Liver (tissue), 9 donors: Measurements from ENCODE around the gene OR2T4. TPM values are rescaled to one million over a fixed set of nuclear protein-coding genes. Genes with fewer than 3 reads are reported as not detected.

Source experiments
- DNase-seq: peaks from one replicate; pipeline ENCODE4 v3.0.0-alpha.2; 2017; ENCODE audit warnings: low spot score
- H3K27ac ChIP-seq, 2 donors: one replicate each; pipeline ENCODE4 v1.7.0; 2013; ENCODE audit warnings: inconsistent platforms in 2 of 2, low read length in 2 of 2, control low read depth in 1 of 2, low read depth in 1 of 2, mild to moderate bottlenecking in 1 of 2
- H3K27me3 ChIP-seq, 4 donors: one replicate each; pipeline versions ENCODE4 v1.6.1 to v1.7.0; 2013; ENCODE audit warnings: low read length in 3 of 4, inconsistent platforms in 1 of 4, mild to moderate bottlenecking in 1 of 4, moderate library complexity in 1 of 4; ENCODE audit not compliant: control insufficient read depth in 4 of 4, insufficient read depth in 4 of 4
- H3K36me3 ChIP-seq, 4 donors: one replicate each; pipeline versions ENCODE4 v1.6.1 to v1.7.0; 2013; ENCODE audit warnings: low read length in 3 of 4, mild to moderate bottlenecking in 3 of 4, low read depth in 1 of 4, moderate library complexity in 1 of 4; ENCODE audit not compliant: control insufficient read depth in 4 of 4, insufficient read depth in 3 of 4
- H3K4me1 ChIP-seq, 4 donors: one replicate each; pipeline versions ENCODE4 v1.6.1 to v1.7.0; 2013; ENCODE audit warnings: low read length in 3 of 4, mild to moderate bottlenecking in 3 of 4, moderate library complexity in 1 of 4; ENCODE audit not compliant: control insufficient read depth in 4 of 4, insufficient read depth in 4 of 4
- H3K4me3 ChIP-seq, 3 donors: one replicate each; pipeline versions ENCODE4 v1.6.1 to v1.7.0; 2013; ENCODE audit warnings: low read length in 3 of 3, control low read depth in 1 of 3, low read depth in 1 of 3, mild to moderate bottlenecking in 1 of 3
- H3K9ac ChIP-seq, 2 donors: one replicate each; pipeline ENCODE4 v1.7.0; 2013; ENCODE audit warnings: low read length in 2 of 2, mild to moderate bottlenecking in 2 of 2, moderate library complexity in 2 of 2, control low read depth in 1 of 2, low read depth in 1 of 2
- H3K9me3 ChIP-seq, 4 donors: one replicate each; pipeline versions ENCODE4 v1.6.1 to v1.7.0; 2013; ENCODE audit warnings: low read length in 3 of 4; ENCODE audit not compliant: control insufficient read depth in 4 of 4
- EGR1 ChIP-seq, 2 donors: IDR thresholded peaks; 2 replicates each; pipeline ENCODE4 v1.6.1; 2016 to 2018; ENCODE audit warnings: antibody characterized with exemption in 2 of 2, low read depth in 2 of 2
- HNF4A ChIP-seq, 2 donors: conservative IDR thresholded peaks; 2 replicates each; pipeline ENCODE4 v1.6.1; 2016; ENCODE audit warnings: antibody characterized with exemption in 2 of 2, mild to moderate bottlenecking in 2 of 2
- HNF4G ChIP-seq: IDR thresholded peaks from 2 replicates; pipeline ENCODE4 v1.6.1; 2016; ENCODE audit warnings: antibody characterized with exemption
- JUND ChIP-seq, 2 donors: IDR thresholded peaks; 2 replicates each; pipeline ENCODE4 v1.6.1; 2016; ENCODE audit warnings: antibody characterized with exemption in 2 of 2
- MAX ChIP-seq: IDR thresholded peaks from 2 replicates; pipeline ENCODE4 v1.6.1; 2016; ENCODE audit warnings: antibody characterized with exemption
- REST ChIP-seq: IDR thresholded peaks from 2 replicates; pipeline ENCODE4 v1.6.1; 2016; ENCODE audit warnings: antibody characterized with exemption, mild to moderate bottlenecking
- SP1 ChIP-seq: IDR thresholded peaks from 2 replicates; pipeline ENCODE4 v1.6.1; 2018; ENCODE audit warnings: antibody characterized with exemption, mild to moderate bottlenecking
- ZBTB33 ChIP-seq: IDR thresholded peaks from 2 replicates; pipeline ENCODE4 v1.6.1; 2016; ENCODE audit warnings: antibody characterized with exemption
- WGBS: extraction: QIAGEN DNeasy Blood & Tissue Kit; methylation state at CpG from one replicate; pipeline ENCODE4 v1.1.7; 2013; 5-methylcytosine and 5-hydroxymethylcytosine counted together
- polyA plus RNA-seq, 2 donors: library from polyadenylated mRNA; stranded (reverse) in 1 of 2; unstranded in 1 of 2; fragments of 200-250 nt in 1 of 2; fragments of >200 nt in 1 of 2; fragmentation: Nextera tagmentation in 1 of 2; extraction: Ambion mirVana in 1 of 2; gene quantifications; one replicate each; pipeline versions ENCODE4 v1.2.1 to v1.2.3, GENCODE V29; 2013 to 2015
- total RNA-seq, 2 donors: library from RNA; depleted of rRNA; stranded (reverse); fragments of >200 nt; gene quantifications; one replicate each; pipeline ENCODE4 v1.2.3, GENCODE V29; 2014
- donor health status: healthy.
- donor health status: healthy.
- donor health status: healthy.
- donor health status: healthy.
- donor health status: healthy.

OR2T4 gene
- total and polyA plus RNA-seq, 4 donors: not detected

- WGBS: 56% methylated on average over 3 of the region's 3 CpGs
Observed at GRCh38 chr1:248376916-248377315, 15.5 kb downstream of the OR2T4 start.

GRCh38 chr1:248380854-248381253 lies 19.4 kb downstream of the OR2T4 start:
- no peak overlapping the region for H3K4me3 ChIP-seq
- H3K27me3 ChIP-seq: no peaks in the 10 kb centered on the region
- 81% methylated on average over 3 of the region's 3 CpGs for WGBS
- H3K9me3 ChIP-seq: no peaks in the 10 kb centered on the region
- no peak overlapping the region for H3K27ac ChIP-seq
- no peaks in the 10 kb centered on the region for H3K36me3 ChIP-seq
- no peak for TF ChIP-seq JUND (IDR thresholded peaks at IDR 0.05)
- no peak for TF ChIP-seq MAX
- no peaks in the 10 kb centered on the region for H3K4me1 ChIP-seq
- H3K9ac ChIP-seq: no peak overlapping the region
- DNase-seq: no peak

More at GRCh38 chr1:248376916-248377315, 15.5 kb downstream of the OR2T4 start:
- DNase-seq: no peak
- no peak overlapping the region for H3K4me3 ChIP-seq
- no peaks in the 10 kb centered on the region for H3K27me3 ChIP-seq
- H3K36me3 ChIP-seq: no peaks in the 10 kb centered on the region
- no peaks in the 10 kb centered on the region for H3K9me3 ChIP-seq
- TF ChIP-seq SP1 (no peak), HNF4G (no peak), JUND (IDR thresholded peaks at IDR 0.05) (no peak)
- H3K27ac ChIP-seq: no peak overlapping the region
- H3K4me1 ChIP-seq: no peaks in the 10 kb centered on the region
- no peak overlapping the region for H3K9ac ChIP-seq

- peaks cover 0 to 3% (median 0%) of the 10 kb centered on the region in 4 donors for H3K27me3 ChIP-seq
- H3K4me1 ChIP-seq: peaks cover 0 to 1% (median 0%) of the 10 kb centered on the region in 4 donors
- no peak for DNase-seq
- 49% methylated on average over 2 of the region's 2 CpGs for WGBS
- no peak overlapping the region for H3K9ac ChIP-seq
- no peaks in the 10 kb centered on the region for H3K9me3 ChIP-seq
- H3K4me3 ChIP-seq: no peak overlapping the region
- no peak overlapping the region for H3K27ac ChIP-seq
- TF ChIP-seq EGR1 (IDR thresholded peaks at IDR 0.05; ENCODE audit: low read depth in 2 of 2) (no peak), ZBTB33 (no peak), HNF4A (conservative IDR thresholded peaks at IDR 0.05) (no peak), REST (no peak)
- no peaks in the 10 kb centered on the region for H3K36me3 ChIP-seq
Observed at GRCh38 chr1:248388426-248388825, 27.0 kb downstream of the OR2T4 start.
